Measurements from ENCODE around the gene PAX2. TPM values are rescaled to one million over a fixed set of nuclear protein-coding genes. Genes with fewer than 3 reads are reported as not detected.

Gene PAX2
- polyA plus RNA-seq, 2 of the 4 experiments (the other 2 are of a cell fraction), result 0.06 to 0.21 TPM

GRCh38 chr10:100826031-100826651, 80.8 kb downstream of the PAX2 start (continued):
- TF ChIP-seq POLR2AphosphoS2 (conservative IDR thresholded peaks at IDR 0.05; ENCODE audit: low read length) (no peak), RFX5 (IDR thresholded peaks at IDR 0.05) (no peak), HES2 (IDR thresholded peaks at IDR 0.05) (no peak), NPAS2 (CRISPR knock-in tag; IDR thresholded peaks at IDR 0.05; ENCODE audit: borderline replicate concordance) (no peak)

GRCh38 chr10:100826661-100826982, 81.2 kb downstream of the PAX2 start:
- ChIA-PET CTCF (interaction anchor here (0.9 to 3.9 kb wide), 10 partner anchors 11 to 393 kb away, joined by 3 to 25 read pairs (median 4); no protein-coding TSS in a partner anchor), POLR2A (no interaction called here)
- FAIRE-seq, result no peak
- WGBS (ENCODE audit: missing lambda C conversion rate), result 100% methylated on average over 7 of the region's 41 CpGs
- no peak for DNase-seq (ENCODE audit: low read depth in 1 of 2, low spot score in 1 of 2)
- H3K27ac ChIP-seq, result peak overlapping the region; percentile 34 to 80; a peak in 5 of 6 replicates
- H3K4me3 ChIP-seq, result peak overlapping the region; percentile 50
- no peaks in the 10 kb centered on the region for H3K9me3 ChIP-seq
- peak overlapping the region; percentile 92 for H3K4me2 ChIP-seq
- H3K4me1 ChIP-seq, result 0 out of 3 replicates have a peak, but pooled peaks cover 5% of the 10 kb centered on the region
- TF ChIP-seq, protein P1, sequence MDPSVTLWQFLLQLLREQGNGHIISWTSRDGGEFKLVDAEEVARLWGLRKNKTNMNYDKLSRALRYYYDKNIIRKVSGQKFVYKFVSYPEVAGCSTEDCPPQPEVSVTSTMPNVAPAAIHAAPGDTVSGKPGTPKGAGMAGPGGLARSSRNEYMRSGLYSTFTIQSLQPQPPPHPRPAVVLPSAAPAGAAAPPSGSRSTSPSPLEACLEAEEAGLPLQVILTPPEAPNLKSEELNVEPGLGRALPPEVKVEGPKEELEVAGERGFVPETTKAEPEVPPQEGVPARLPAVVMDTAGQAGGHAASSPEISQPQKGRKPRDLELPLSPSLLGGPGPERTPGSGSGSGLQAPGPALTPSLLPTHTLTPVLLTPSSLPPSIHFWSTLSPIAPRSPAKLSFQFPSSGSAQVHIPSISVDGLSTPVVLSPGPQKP (IDR thresholded peaks at IDR 0.05; ENCODE audit: low read depth, low read length), result no peak
- TF ChIP-seq HOXB5 (CRISPR knock-in tag; IDR thresholded peaks at IDR 0.05) (no peak), EP300 (IDR thresholded peaks at IDR 0.05) (no peak), MAZ (IDR thresholded peaks at IDR 0.05; ENCODE audit: borderline replicate concordance, low read depth, low read length) (no peak), POLR2A (IDR thresholded peaks at IDR 0.05; ENCODE audit: low read length) (no peak), ZSCAN20 (CRISPR knock-in tag; IDR thresholded peaks at IDR 0.05) (no peak), HDAC2 (IDR thresholded peaks at IDR 0.05) (no peak), RARB (CRISPR knock-in tag; IDR thresholded peaks at IDR 0.05) (no peak), SMC3 (IDR thresholded peaks at IDR 0.05) (no peak), FOXS1 (CRISPR knock-in tag; IDR thresholded peaks at IDR 0.05) (no peak), SREBF2 (IDR thresholded peaks at IDR 0.05) (no peak), ZFP36 (IDR thresholded peaks at IDR 0.05; ENCODE audit: borderline replicate concordance, partially characterized antibody) (no peak), CHD2 (IDR thresholded peaks at IDR 0.05; ENCODE audit: low read length, partially characterized antibody) (no peak), FOSL2 (IDR thresholded peaks at IDR 0.05) (no peak), FOSL2 (CRISPR knock-in tag; IDR thresholded peaks at IDR 0.05) (no peak), CTCF (IDR thresholded peaks at IDR 0.05) (no peak)
- ATAC-seq, result peak; percentile 2 to 4; a peak in 3 of 6 replicates

DNA sequence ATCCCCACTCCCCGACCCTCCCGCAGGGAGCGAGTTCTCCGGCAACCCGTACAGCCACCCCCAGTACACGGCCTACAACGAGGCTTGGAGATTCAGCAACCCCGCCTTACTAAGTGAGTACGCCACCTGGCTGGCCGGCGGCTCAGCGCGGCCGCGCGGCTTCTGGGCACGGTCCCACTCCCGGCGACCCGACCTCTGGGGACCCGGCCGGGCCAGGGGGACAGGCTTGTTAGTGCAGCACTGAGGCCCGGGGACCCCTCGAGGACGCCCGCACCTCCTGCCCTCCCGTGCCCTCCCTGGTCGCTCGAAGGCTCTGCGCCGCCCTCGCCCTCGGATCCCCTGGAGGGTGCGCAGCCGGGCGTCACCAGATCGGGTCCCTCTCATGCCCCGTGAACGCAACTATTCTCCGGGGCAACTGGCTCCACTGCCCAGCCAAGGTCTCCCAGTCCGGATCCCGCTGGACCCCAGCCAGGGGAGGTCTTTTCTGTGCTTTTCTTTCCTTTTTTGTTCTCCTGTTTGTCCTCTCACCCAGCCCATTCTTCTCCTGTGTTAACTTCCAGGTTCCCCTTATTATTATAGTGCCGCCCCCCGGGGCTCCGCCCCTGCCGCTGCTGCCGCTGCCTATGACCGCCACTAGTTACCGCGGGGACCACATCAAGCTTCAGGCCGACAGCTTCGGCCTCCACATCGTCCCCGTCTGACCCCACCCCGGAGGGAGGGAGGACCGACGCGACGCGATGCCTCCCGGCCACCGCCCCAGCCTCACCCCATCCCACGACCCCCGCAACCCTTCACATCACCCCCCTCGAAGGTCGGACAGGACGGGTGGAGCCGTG, 81.8 kb downstream of the PAX2 start:
- WGBS (ENCODE audit: missing lambda C conversion rate), result under 1% methylated on average over 37 of the region's 68 CpGs
- Histone ChIP-seq H3K4me1 (0 out of 3 replicates have a peak, but pooled peaks cover 5% of the 10 kb centered on the region), H3K27ac (peak overlapping the region; percentile 34 to 80; a peak in 5 of 6 replicates), H3K4me3 (peak overlapping the region; percentile 50), H3K4me2 (peak overlapping the region; percentile 92), H3K9me3 (no peaks in the 10 kb centered on the region)
- ChIA-PET CTCF (interaction anchor here (0.6 to 3.9 kb wide), 12 partner anchors 12 to 266 kb away, joined by 3 to 25 read pairs (median 4); no protein-coding TSS in a partner anchor), POLR2A (interaction anchor here (0.5 to 0.8 kb wide), 2 partner anchors 10 to 230 kb away, joined by 3 read pairs; no protein-coding TSS in a partner anchor)
- DNase-seq (ENCODE audit: low read depth in 1 of 2, low spot score in 1 of 2), result peak; percentile 46 to 67
- peak; percentile 42 for TF ChIP-seq CTCF (IDR thresholded peaks at IDR 0.05)
- TF ChIP-seq RFX5 (IDR thresholded peaks at IDR 0.05), result no peak
- no peak for TF ChIP-seq RCOR1 (IDR thresholded peaks at IDR 0.05; ENCODE audit: low read depth, low read length)
- TF ChIP-seq E2F6 (IDR thresholded peaks at IDR 0.05; ENCODE audit: borderline replicate concordance, low read depth), result 0 out of 2 replicates have a peak, but pooled peaks have one; percentile 17
- TF ChIP-seq MAX (IDR thresholded peaks at IDR 0.05), result peak; percentile 64
- ATAC-seq, result peak; percentile 60 to 75
- no peak for FAIRE-seq

Measured in A549 (cell line).